KMS-11 (cell line): Measurements from ENCODE around the gene PRKCSH.

Source experiments
- H2AFZ ChIP-seq: fragments of 200-600 bp; sonication (generic); 2 replicates; pipeline ENCODE4 v1.6.1; 2016; ENCODE audit warnings: antibody characterized with exemption, mixed run types, low read depth
- H3K27ac ChIP-seq: fragments of 200-600 bp; sonication (generic); 2 replicates; pipeline ENCODE4 v1.6.1; 2016; ENCODE audit warnings: mild to moderate bottlenecking, mixed run types
- H3K27me3 ChIP-seq: fragments of 200-600 bp; sonication (generic); 2 replicates; pipeline ENCODE4 v1.6.1; 2017; ENCODE audit warnings: mild to moderate bottlenecking, low read depth, mixed run types, moderate library complexity; ENCODE audit not compliant: insufficient read depth
- H3K36me3 ChIP-seq: fragments of 200-600 bp; sonication (generic); 2 replicates; pipeline ENCODE4 v1.6.1; 2017; ENCODE audit warnings: mild to moderate bottlenecking, mixed run types; ENCODE audit not compliant: insufficient read depth
- H3K4me1 ChIP-seq: fragments of 200-600 bp; sonication (generic); 2 replicates; pipeline ENCODE4 v1.6.1; 2016; ENCODE audit warnings: mild to moderate bottlenecking, low read depth, mixed run types; ENCODE audit not compliant: poor library complexity, severe bottlenecking
- H3K4me2 ChIP-seq: fragments of 200-600 bp; sonication (generic); 2 replicates; pipeline ENCODE4 v1.7.0; 2016; ENCODE audit warnings: mild to moderate bottlenecking, mixed run types
- H3K4me3 ChIP-seq: fragments of 200-600 bp; sonication (generic); IDR thresholded peaks from 2 replicates; pipeline ENCODE4 v1.6.1; 2017; ENCODE audit warnings: low read depth, low read length, mixed read lengths; ENCODE audit not compliant: insufficient read depth
- H3K79me2 ChIP-seq: fragments of 200-600 bp; sonication (generic); 2 replicates; pipeline ENCODE4 v1.6.1; 2016; ENCODE audit warnings: low read depth, mixed run types; ENCODE audit not compliant: insufficient read depth
- H3K9ac ChIP-seq: fragments of 200-600 bp; sonication (generic); 2 replicates; pipeline ENCODE4 v1.6.1; 2016; ENCODE audit warnings: mild to moderate bottlenecking, mixed run types
- H4K20me1 ChIP-seq: fragments of 200-600 bp; sonication (generic); 2 replicates; pipeline ENCODE4 v1.6.1; 2016; ENCODE audit warnings: mild to moderate bottlenecking, mixed run types; ENCODE audit not compliant: insufficient read depth
- TF ChIP-seq, protein P1 (sequence below): fragments of 200-600 bp; sonication (generic); conservative IDR thresholded peaks from 2 replicates; pipeline ENCODE4 v1.6.1; 2017; ENCODE audit warnings: low read depth, mild to moderate bottlenecking, antibody characterized with exemption, low read length, moderate library complexity, mixed read lengths

Gene PRKCSH

DNA sequence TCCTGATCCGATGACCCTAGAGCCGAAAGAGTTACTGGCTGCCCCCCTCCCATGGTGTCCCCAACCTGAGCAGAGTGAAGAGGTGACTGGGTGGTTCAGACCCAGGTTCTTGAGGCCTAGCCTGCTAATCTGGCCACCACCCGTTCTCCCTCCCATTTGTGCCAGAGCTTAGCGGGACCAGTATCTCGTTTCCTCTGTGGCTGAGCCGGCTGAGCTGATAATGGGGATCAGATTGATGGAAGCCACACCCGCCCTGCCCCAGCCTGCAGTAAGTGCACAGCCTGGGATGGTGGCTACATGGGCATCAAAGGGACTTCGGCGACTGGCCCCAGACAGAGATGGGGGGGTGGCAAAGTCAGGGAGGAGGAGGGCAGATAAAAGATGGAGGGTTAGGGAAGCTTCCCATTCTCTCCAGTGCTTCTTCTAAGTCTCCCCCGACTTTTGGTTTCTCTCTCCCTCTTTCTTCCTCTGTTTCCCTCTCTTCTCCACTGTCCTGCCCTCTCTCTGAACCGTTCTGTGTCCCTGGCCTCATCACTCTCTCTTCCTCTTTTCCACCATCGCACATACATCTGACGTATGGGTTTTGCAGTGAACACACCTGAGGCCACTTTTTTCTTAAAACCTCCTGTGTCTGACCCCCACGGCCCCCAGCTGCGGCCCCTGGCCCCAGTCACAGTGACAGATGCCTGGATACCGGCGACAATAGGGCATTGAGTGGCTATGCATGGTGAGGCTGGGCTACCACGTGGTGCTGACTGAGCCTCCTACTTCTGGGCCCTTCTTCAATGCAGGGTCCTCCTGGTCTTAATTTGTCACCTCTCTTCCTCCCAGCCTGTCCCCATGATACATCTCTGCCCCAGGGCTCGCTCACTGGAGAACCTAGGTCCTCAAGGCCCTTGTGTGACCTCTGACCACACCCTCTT is 43.0 kb downstream of the PRKCSH start:
- Histone ChIP-seq H3K4me1 (peaks cover 4% of the 10 kb centered on the region), H3K9ac (no peak overlapping the region), H3K4me3 (no peak overlapping the region), H4K20me1 (no peaks in the 10 kb centered on the region), H3K27ac (no peak overlapping the region), H3K27me3 (no peaks in the 10 kb centered on the region), H3K79me2 (no peaks in the 10 kb centered on the region), H3K4me2 (no peak overlapping the region), H3K36me3 (no peaks in the 10 kb centered on the region), H2AFZ (no peak overlapping the region)
- TF ChIP-seq, protein P1, sequence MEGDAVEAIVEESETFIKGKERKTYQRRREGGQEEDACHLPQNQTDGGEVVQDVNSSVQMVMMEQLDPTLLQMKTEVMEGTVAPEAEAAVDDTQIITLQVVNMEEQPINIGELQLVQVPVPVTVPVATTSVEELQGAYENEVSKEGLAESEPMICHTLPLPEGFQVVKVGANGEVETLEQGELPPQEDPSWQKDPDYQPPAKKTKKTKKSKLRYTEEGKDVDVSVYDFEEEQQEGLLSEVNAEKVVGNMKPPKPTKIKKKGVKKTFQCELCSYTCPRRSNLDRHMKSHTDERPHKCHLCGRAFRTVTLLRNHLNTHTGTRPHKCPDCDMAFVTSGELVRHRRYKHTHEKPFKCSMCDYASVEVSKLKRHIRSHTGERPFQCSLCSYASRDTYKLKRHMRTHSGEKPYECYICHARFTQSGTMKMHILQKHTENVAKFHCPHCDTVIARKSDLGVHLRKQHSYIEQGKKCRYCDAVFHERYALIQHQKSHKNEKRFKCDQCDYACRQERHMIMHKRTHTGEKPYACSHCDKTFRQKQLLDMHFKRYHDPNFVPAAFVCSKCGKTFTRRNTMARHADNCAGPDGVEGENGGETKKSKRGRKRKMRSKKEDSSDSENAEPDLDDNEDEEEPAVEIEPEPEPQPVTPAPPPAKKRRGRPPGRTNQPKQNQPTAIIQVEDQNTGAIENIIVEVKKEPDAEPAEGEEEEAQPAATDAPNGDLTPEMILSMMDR = no peak

DNA sequence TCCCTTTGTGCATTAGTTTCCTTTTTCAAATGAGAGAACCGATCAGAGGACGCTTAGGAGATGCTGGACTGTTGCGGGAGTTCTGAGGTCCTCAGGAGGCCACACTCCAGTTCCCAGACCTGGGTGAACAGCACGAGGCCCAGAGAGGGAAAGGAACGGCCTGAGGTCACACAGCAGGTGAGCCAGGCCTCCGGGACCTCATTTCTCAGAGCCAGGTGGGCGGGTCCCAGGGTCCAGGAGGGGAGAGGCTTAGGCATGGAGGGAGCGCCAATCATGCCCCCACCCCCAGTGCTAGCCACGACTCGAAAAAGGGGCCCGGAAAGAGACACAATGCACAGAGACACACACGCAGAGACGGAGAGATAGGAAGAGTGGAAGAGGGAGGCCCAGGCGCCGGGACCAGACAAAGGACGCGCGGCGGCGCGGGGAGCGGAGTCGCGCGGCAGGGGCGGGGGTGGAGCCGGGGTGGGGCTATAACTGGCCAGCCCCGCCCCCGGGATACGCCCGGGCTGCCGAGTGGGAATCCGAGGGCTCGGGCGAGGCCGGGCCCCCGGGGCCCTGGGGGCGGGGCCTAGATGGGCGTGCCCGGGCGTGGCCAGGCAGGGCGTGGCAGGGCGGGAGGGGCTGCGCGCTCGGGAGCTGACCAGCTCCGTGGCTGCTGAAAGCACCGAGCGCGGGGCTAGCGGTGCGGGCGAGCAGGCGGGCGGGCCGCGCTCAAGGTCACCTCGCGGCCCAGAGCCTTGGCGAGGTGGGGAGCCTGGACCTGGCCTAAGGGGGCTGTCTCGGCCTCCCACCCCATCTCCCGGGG is 43.9 kb downstream of the PRKCSH start:
- H4K20me1 ChIP-seq = no peaks in the 10 kb centered on the region
- no peak overlapping the region for H3K9ac ChIP-seq
- no peaks in the 10 kb centered on the region for H3K79me2 ChIP-seq
- H3K4me3 ChIP-seq = no peak overlapping the region
- peaks cover 4% of the 10 kb centered on the region for H3K4me1 ChIP-seq
- TF ChIP-seq, protein P1 = no peak
- no peak overlapping the region for H3K27ac ChIP-seq
- H3K4me2 ChIP-seq = no peak overlapping the region
- H2AFZ ChIP-seq = no peak overlapping the region
- H3K36me3 ChIP-seq = no peaks in the 10 kb centered on the region
- no peaks in the 10 kb centered on the region for H3K27me3 ChIP-seq

DNA sequence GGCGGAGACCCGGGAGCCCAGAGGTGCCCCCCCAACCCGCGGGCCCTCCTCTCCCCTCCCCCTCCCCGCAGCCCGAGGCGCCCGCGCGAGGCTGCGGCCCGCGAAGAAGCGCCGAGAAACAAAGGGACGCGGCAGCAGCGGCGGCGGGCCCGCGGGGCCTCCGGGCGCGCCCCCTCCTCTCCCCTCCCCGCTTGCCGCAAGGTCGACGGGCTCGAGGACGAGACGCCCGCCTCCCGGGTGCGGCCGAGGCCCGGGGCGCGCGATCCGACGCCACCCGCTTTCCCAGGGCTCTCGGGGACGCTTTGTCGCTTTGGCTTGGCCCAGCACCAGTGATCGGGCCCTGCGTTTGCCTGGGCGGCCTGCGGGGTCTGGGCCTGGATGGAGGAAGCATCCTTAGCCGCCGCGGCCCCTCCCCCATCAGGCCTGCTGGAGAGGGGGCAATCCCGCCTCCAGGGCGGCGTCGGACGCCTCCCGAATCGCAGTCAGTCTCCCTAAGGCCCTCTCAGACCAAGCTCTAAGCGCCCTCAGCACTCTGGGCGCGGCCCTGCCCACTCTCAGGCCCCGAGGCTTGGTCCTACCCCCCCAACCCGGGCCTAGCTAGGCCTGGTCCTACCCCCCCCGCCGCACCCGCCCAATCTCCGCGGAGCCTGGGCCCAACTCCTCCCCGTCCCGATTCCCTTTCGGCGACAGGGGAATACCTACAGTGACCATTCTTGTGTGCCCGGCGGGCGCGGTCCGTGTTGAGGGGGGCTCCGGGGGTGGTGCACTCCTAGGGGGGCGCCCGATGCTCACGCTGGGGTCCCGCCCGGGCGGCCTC is 44.7 kb downstream of the PRKCSH start:
- no peak overlapping the region for H2AFZ ChIP-seq
- no peaks in the 10 kb centered on the region for H3K36me3 ChIP-seq
- H3K27ac ChIP-seq = no peak overlapping the region
- no peak overlapping the region for H3K9ac ChIP-seq
- TF ChIP-seq, protein P1 = no peak
- no peak overlapping the region for H3K4me2 ChIP-seq
- H4K20me1 ChIP-seq = no peaks in the 10 kb centered on the region
- H3K4me3 ChIP-seq = no peak overlapping the region
- no peaks in the 10 kb centered on the region for H3K27me3 ChIP-seq
- H3K79me2 ChIP-seq = no peaks in the 10 kb centered on the region
- peaks cover 4% of the 10 kb centered on the region for H3K4me1 ChIP-seq
